WI38 (cell line): Measurements from ENCODE around the gene TBATA.
A peak's percentile ranks its signal among the peaks of the same experiment; 100 is the strongest.

Source experiments
- H3K4me3 ChIP-seq: 2 replicates; pipeline ENCODE4 v1.5.1; 2011; ENCODE audit warnings: low read depth, mild to moderate bottlenecking, control low read depth, low read length
- TF ChIP-seq, protein P1 (sequence below): IDR thresholded peaks from 2 replicates; pipeline ENCODE4 v1.5.1; 2012; ENCODE audit warnings: low read depth, mild to moderate bottlenecking, control low read depth, low read length

Gene TBATA

GRCh38 chr10:70829543-70829942, 44.4 kb upstream of the TBATA start:
- TF ChIP-seq, protein P1, sequence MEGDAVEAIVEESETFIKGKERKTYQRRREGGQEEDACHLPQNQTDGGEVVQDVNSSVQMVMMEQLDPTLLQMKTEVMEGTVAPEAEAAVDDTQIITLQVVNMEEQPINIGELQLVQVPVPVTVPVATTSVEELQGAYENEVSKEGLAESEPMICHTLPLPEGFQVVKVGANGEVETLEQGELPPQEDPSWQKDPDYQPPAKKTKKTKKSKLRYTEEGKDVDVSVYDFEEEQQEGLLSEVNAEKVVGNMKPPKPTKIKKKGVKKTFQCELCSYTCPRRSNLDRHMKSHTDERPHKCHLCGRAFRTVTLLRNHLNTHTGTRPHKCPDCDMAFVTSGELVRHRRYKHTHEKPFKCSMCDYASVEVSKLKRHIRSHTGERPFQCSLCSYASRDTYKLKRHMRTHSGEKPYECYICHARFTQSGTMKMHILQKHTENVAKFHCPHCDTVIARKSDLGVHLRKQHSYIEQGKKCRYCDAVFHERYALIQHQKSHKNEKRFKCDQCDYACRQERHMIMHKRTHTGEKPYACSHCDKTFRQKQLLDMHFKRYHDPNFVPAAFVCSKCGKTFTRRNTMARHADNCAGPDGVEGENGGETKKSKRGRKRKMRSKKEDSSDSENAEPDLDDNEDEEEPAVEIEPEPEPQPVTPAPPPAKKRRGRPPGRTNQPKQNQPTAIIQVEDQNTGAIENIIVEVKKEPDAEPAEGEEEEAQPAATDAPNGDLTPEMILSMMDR = no peak
- no peak overlapping the region for H3K4me3 ChIP-seq

DNA sequence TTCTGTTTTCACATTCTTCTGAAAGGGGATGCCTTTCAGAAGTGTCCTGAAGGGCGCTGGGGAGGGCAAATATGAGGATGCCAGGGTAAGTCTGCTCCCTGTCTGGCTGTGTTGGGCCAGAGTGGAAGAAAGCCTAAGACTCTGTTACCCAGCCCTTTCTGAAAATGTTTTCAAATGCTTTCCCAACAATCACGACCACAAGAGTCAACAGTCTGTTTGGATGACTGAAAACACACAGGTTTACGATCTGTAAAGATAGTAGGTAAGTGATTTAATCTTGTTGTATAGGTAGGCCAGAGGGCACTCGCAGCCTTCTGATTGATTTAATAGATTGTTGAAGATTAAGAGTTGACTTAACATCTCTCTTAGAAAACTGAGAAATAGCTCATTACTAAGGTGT, 43.7 kb upstream of the TBATA start:
- H3K4me3 ChIP-seq = no peak overlapping the region
- TF ChIP-seq, protein P1 = no peak

GRCh38 chr10:70827086-70827757, 42.0 kb upstream of the TBATA start:
- no peak overlapping the region for H3K4me3 ChIP-seq
- TF ChIP-seq, protein P1 = no peak

GRCh38 chr10:70822076-70822820, 37.1 kb upstream of the TBATA start:
- H3K4me3 ChIP-seq = no peak overlapping the region
- TF ChIP-seq, protein P1 = no peak

- no peak overlapping the region for H3K4me3 ChIP-seq
- TF ChIP-seq, protein P1 = no peak
Observed at GRCh38 chr10:70820976-70821750, 36.0 kb upstream of the TBATA start.

- H3K4me3 ChIP-seq = peak overlapping the region; percentile 70
- TF ChIP-seq, protein P1 = no peak
Observed at GRCh38 chr10:70816220-70816894, 31.2 kb upstream of the TBATA start.
